Liver (tissue), 9 donors: Measurements from ENCODE around the gene MARCHF2. TPM values are rescaled to one million over a fixed set of nuclear protein-coding genes. Genes with fewer than 3 reads are reported as not detected.

ENCODE experiments used
- DNase-seq: peaks from one replicate; pipeline ENCODE4 v3.0.0-alpha.2; 2017; ENCODE audit warnings: low spot score
- H3K27ac ChIP-seq, 2 donors: one replicate each; pipeline ENCODE4 v1.7.0; 2013; ENCODE audit warnings: inconsistent platforms in 2 of 2, low read length in 2 of 2, control low read depth in 1 of 2, low read depth in 1 of 2, mild to moderate bottlenecking in 1 of 2
- H3K27me3 ChIP-seq, 4 donors: one replicate each; pipeline versions ENCODE4 v1.6.1 to v1.7.0; 2013; ENCODE audit warnings: low read length in 3 of 4, inconsistent platforms in 1 of 4, mild to moderate bottlenecking in 1 of 4, moderate library complexity in 1 of 4; ENCODE audit not compliant: control insufficient read depth in 4 of 4, insufficient read depth in 4 of 4
- H3K36me3 ChIP-seq, 4 donors: one replicate each; pipeline versions ENCODE4 v1.6.1 to v1.7.0; 2013; ENCODE audit warnings: low read length in 3 of 4, mild to moderate bottlenecking in 3 of 4, low read depth in 1 of 4, moderate library complexity in 1 of 4; ENCODE audit not compliant: control insufficient read depth in 4 of 4, insufficient read depth in 3 of 4
- H3K4me1 ChIP-seq, 4 donors: one replicate each; pipeline versions ENCODE4 v1.6.1 to v1.7.0; 2013; ENCODE audit warnings: low read length in 3 of 4, mild to moderate bottlenecking in 3 of 4, moderate library complexity in 1 of 4; ENCODE audit not compliant: control insufficient read depth in 4 of 4, insufficient read depth in 4 of 4
- H3K4me3 ChIP-seq, 3 donors: one replicate each; pipeline versions ENCODE4 v1.6.1 to v1.7.0; 2013; ENCODE audit warnings: low read length in 3 of 3, control low read depth in 1 of 3, low read depth in 1 of 3, mild to moderate bottlenecking in 1 of 3
- H3K9ac ChIP-seq, 2 donors: one replicate each; pipeline ENCODE4 v1.7.0; 2013; ENCODE audit warnings: low read length in 2 of 2, mild to moderate bottlenecking in 2 of 2, moderate library complexity in 2 of 2, control low read depth in 1 of 2, low read depth in 1 of 2
- H3K9me3 ChIP-seq, 4 donors: one replicate each; pipeline versions ENCODE4 v1.6.1 to v1.7.0; 2013; ENCODE audit warnings: low read length in 3 of 4; ENCODE audit not compliant: control insufficient read depth in 4 of 4
- EGR1 ChIP-seq, 2 donors: IDR thresholded peaks; 2 replicates each; pipeline ENCODE4 v1.6.1; 2016 to 2018; ENCODE audit warnings: antibody characterized with exemption in 2 of 2, low read depth in 2 of 2
- FOXA1 ChIP-seq: IDR thresholded peaks from 2 replicates; pipeline ENCODE4 v1.6.1; 2016; ENCODE audit warnings: antibody characterized with exemption
- FOXA2 ChIP-seq: IDR thresholded peaks from 2 replicates; pipeline ENCODE4 v1.6.1; 2016; ENCODE audit warnings: antibody characterized with exemption
- GABPA ChIP-seq, 2 donors: IDR thresholded peaks in 1 of 2; conservative IDR thresholded peaks in 1 of 2; 2 replicates each; pipeline ENCODE4 v1.6.1; 2016; ENCODE audit warnings: antibody characterized with exemption in 2 of 2, mild to moderate bottlenecking in 1 of 2, moderate library complexity in 1 of 2
- HNF4A ChIP-seq, 2 donors: conservative IDR thresholded peaks; 2 replicates each; pipeline ENCODE4 v1.6.1; 2016; ENCODE audit warnings: antibody characterized with exemption in 2 of 2, mild to moderate bottlenecking in 2 of 2
- HNF4G ChIP-seq: IDR thresholded peaks from 2 replicates; pipeline ENCODE4 v1.6.1; 2016; ENCODE audit warnings: antibody characterized with exemption
- JUND ChIP-seq, 2 donors: IDR thresholded peaks; 2 replicates each; pipeline ENCODE4 v1.6.1; 2016; ENCODE audit warnings: antibody characterized with exemption in 2 of 2
- NR2F2 ChIP-seq: IDR thresholded peaks from 2 replicates; pipeline ENCODE4 v1.6.1; 2016; ENCODE audit warnings: antibody characterized with exemption
- RAD21 ChIP-seq, 2 donors: IDR thresholded peaks; 2 replicates each; pipeline ENCODE4 v1.6.1; 2016; ENCODE audit warnings: antibody characterized with exemption in 2 of 2, mild to moderate bottlenecking in 2 of 2
- REST ChIP-seq: IDR thresholded peaks from 2 replicates; pipeline ENCODE4 v1.6.1; 2016; ENCODE audit warnings: antibody characterized with exemption, mild to moderate bottlenecking
- RXRA ChIP-seq, 2 donors: IDR thresholded peaks; 2 replicates each; pipeline ENCODE4 v1.6.1; 2017 to 2018; ENCODE audit warnings: antibody characterized with exemption in 2 of 2, mild to moderate bottlenecking in 1 of 2
- SP1 ChIP-seq: IDR thresholded peaks from 2 replicates; pipeline ENCODE4 v1.6.1; 2018; ENCODE audit warnings: antibody characterized with exemption, mild to moderate bottlenecking
- TAF1 ChIP-seq: conservative IDR thresholded peaks from 2 replicates; pipeline ENCODE4 v1.6.1; 2016; ENCODE audit warnings: antibody characterized with exemption, mild to moderate bottlenecking
- YY1 ChIP-seq: IDR thresholded peaks from 2 replicates; pipeline ENCODE4 v1.6.1; 2016; ENCODE audit warnings: antibody characterized with exemption, mild to moderate bottlenecking
- WGBS: extraction: QIAGEN DNeasy Blood & Tissue Kit; methylation state at CpG from one replicate; pipeline ENCODE4 v1.1.7; 2013; 5-methylcytosine and 5-hydroxymethylcytosine counted together
- polyA plus RNA-seq, 2 donors: library from polyadenylated mRNA; stranded (reverse) in 1 of 2; unstranded in 1 of 2; fragments of 200-250 nt in 1 of 2; fragments of >200 nt in 1 of 2; fragmentation: Nextera tagmentation in 1 of 2; extraction: Ambion mirVana in 1 of 2; gene quantifications; one replicate each; pipeline versions ENCODE4 v1.2.1 to v1.2.3, GENCODE V29; 2013 to 2015
- total RNA-seq, 2 donors: library from RNA; depleted of rRNA; stranded (reverse); fragments of >200 nt; gene quantifications; one replicate each; pipeline ENCODE4 v1.2.3, GENCODE V29; 2014
- TF ChIP-seq, protein P1 (sequence below): IDR thresholded peaks from 2 replicates; pipeline ENCODE4 v1.6.1; 2016; ENCODE audit warnings: antibody characterized with exemption
- TF ChIP-seq, protein P2 (sequence below): fragments of 150-350 bp; IDR thresholded peaks from 2 replicates; pipeline ENCODE4 v1.5.1; 2017; ENCODE audit warnings: improper control_type of control experiment, low read depth, low read length; ENCODE audit not compliant: missing input control
- TF ChIP-seq, protein P3 (sequence below): IDR thresholded peaks from 2 replicates; pipeline ENCODE4 v1.6.1; 2016; ENCODE audit warnings: antibody characterized with exemption
- TF ChIP-seq, protein P4 (sequence below): IDR thresholded peaks from 2 replicates; pipeline ENCODE4 v1.6.1; 2016; ENCODE audit warnings: antibody characterized with exemption
- donor health status: healthy.
- donor health status: healthy.
- donor health status: healthy.
- donor health status: healthy.
- donor health status: healthy.

The MARCHF2 gene
- total and polyA plus RNA-seq, 4 donors = 21.6 to 89.5 (median 58.8) TPM

DNA sequence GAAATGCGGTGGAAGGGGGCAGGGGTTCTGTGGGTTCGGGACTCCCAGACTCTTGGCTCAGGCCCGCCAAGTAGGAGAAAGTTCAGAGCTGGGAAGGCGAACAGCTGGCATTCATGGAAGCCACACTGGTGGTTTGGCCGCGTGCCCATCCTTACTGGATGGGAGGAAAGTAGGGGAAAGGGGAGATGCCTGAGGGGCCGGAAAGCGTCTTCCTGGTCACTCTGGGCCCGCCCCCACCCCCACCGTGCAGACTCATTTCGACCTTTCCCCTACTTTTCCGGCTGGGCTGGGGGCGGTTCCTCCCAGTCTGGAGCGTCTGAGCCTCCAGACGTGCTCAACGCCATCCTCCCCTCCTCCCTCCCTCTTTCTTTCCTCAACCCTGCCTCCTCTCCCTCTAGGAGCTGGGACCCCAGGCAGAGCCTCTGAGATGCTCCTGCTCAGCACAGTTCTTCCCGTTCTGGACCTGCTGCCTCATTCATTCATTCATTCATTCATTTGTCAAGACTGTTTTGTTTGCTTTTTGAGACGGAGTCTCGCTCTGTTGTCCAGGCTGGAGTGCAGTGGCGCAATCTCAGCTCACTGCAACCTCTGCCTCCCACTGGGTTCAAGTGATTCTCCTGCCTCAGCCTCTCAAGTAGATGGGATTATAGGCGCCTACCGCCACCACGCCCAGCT, 45.6 kb upstream of the MARCHF2 start:
- H3K4me3 ChIP-seq = peak overlapping the region in 1 of 3 donors; percentile 83
- peak overlapping the region; percentile 78 to 85 for H3K27ac ChIP-seq
- no peak overlapping the region for H3K9ac ChIP-seq
- H3K27me3 ChIP-seq = no peaks in the 10 kb centered on the region
- 19% methylated on average over 23 of the region's 23 CpGs for WGBS
- peaks cover 0 to 12% (median 3%) of the 10 kb centered on the region in 4 donors for H3K36me3 ChIP-seq
- DNase-seq = peak; percentile 65
- TF ChIP-seq HNF4A (conservative IDR thresholded peaks at IDR 0.05) = peak in 1 of 2 donors; percentile 36
- peak in 1 of 2 donors; percentile 51 for TF ChIP-seq EGR1 (IDR thresholded peaks at IDR 0.05; ENCODE audit: low read depth in 2 of 2)
- TF ChIP-seq, protein P1, sequence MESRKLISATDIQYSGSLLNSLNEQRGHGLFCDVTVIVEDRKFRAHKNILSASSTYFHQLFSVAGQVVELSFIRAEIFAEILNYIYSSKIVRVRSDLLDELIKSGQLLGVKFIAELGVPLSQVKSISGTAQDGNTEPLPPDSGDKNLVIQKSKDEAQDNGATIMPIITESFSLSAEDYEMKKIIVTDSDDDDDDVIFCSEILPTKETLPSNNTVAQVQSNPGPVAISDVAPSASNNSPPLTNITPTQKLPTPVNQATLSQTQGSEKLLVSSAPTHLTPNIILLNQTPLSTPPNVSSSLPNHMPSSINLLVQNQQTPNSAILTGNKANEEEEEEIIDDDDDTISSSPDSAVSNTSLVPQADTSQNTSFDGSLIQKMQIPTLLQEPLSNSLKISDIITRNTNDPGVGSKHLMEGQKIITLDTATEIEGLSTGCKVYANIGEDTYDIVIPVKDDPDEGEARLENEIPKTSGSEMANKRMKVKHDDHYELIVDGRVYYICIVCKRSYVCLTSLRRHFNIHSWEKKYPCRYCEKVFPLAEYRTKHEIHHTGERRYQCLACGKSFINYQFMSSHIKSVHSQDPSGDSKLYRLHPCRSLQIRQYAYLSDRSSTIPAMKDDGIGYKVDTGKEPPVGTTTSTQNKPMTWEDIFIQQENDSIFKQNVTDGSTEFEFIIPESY = no peak
- no peak for TF ChIP-seq FOXA2
- TF ChIP-seq GABPA (IDR thresholded peaks at IDR 0.05 in 1 of 2, conservative IDR thresholded peaks at IDR 0.05 in 1 of 2) = peak in 1 of 2 donors; percentile 14
- TF ChIP-seq JUND (IDR thresholded peaks at IDR 0.05) = peak in 1 of 2 donors; percentile 3
- peak; percentile 71 for TF ChIP-seq YY1
- peak; percentile 60 for TF ChIP-seq NR2F2
- TF ChIP-seq, protein P2, sequence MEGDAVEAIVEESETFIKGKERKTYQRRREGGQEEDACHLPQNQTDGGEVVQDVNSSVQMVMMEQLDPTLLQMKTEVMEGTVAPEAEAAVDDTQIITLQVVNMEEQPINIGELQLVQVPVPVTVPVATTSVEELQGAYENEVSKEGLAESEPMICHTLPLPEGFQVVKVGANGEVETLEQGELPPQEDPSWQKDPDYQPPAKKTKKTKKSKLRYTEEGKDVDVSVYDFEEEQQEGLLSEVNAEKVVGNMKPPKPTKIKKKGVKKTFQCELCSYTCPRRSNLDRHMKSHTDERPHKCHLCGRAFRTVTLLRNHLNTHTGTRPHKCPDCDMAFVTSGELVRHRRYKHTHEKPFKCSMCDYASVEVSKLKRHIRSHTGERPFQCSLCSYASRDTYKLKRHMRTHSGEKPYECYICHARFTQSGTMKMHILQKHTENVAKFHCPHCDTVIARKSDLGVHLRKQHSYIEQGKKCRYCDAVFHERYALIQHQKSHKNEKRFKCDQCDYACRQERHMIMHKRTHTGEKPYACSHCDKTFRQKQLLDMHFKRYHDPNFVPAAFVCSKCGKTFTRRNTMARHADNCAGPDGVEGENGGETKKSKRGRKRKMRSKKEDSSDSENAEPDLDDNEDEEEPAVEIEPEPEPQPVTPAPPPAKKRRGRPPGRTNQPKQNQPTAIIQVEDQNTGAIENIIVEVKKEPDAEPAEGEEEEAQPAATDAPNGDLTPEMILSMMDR = no peak
- TF ChIP-seq RAD21 (IDR thresholded peaks at IDR 0.05) = no peak
- TF ChIP-seq HNF4G = no peak
- peak; percentile 94 for TF ChIP-seq RXRA (IDR thresholded peaks at IDR 0.05)
- TF ChIP-seq, protein P3, sequence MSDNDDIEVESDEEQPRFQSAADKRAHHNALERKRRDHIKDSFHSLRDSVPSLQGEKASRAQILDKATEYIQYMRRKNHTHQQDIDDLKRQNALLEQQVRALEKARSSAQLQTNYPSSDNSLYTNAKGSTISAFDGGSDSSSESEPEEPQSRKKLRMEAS = peak; percentile 34
- TF ChIP-seq, protein P4, sequence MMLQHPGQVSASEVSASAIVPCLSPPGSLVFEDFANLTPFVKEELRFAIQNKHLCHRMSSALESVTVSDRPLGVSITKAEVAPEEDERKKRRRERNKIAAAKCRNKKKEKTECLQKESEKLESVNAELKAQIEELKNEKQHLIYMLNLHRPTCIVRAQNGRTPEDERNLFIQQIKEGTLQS = no peak
- TF ChIP-seq FOXA1 = no peak
- peak; percentile 52 for TF ChIP-seq REST
- peak; percentile 91 for TF ChIP-seq SP1
- TF ChIP-seq TAF1 = no peak
- peaks cover 15 to 63% (median 42%) of the 10 kb centered on the region in 4 donors for H3K4me1 ChIP-seq
- H3K9me3 ChIP-seq = no peaks in the 10 kb centered on the region
